ENCODE data around the gene ACTR3.

Gene ACTR3

DNA sequence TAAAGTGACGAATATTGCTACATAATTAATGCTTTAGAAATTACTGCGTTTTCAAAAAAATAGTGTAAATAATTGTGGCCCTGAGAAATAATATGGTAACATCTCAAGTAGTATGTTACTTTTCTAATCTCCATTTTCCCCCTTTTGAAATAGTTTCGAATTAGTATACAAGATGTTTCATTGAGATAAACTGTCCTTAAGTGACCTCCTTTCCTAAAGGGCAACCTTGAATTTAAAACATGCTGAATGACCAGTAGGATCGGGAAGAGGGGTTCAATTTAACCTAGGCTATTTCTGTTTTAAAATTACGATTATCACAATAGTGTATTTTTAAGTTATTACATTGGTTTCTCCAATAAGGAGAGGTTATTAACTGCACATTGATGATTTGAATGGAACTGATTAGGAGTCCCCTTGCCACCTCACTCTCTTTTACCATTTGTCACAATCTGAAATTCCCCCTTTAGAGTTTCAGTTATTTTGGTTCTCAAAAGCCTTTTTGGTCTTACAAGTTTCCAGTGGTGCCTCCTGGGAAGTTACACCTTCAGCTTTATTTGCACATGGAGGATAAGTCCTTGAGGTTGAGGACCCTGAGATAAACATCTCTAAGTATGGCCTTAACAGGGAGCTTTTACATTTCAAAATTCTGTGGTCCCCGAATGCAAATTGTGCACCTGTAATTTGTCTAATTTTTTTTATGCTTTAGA, 2.3 kb downstream of the ACTR3 start:
- Histone ChIP-seq H3K27ac (ENCODE audit: low read length) (no peak overlapping the region), H3K9me3 (ENCODE audit: control insufficient read depth, low read depth, low read length) (no peaks in the 10 kb centered on the region), H3K27me3 (ENCODE audit: control insufficient read depth, insufficient read depth, low read length) (no peaks in the 10 kb centered on the region), H3K4me1 (ENCODE audit: control insufficient read depth, low read depth, low read length) (peaks cover 56% of the 10 kb centered on the region), H3K36me3 (ENCODE audit: control insufficient read depth, low read depth, low read length) (peaks cover 7% of the 10 kb centered on the region), H3K9ac (ENCODE audit: low read length) (no peak overlapping the region), H3K4me3 (ENCODE audit: low read length) (peak overlapping the region; percentile 96)

DNA sequence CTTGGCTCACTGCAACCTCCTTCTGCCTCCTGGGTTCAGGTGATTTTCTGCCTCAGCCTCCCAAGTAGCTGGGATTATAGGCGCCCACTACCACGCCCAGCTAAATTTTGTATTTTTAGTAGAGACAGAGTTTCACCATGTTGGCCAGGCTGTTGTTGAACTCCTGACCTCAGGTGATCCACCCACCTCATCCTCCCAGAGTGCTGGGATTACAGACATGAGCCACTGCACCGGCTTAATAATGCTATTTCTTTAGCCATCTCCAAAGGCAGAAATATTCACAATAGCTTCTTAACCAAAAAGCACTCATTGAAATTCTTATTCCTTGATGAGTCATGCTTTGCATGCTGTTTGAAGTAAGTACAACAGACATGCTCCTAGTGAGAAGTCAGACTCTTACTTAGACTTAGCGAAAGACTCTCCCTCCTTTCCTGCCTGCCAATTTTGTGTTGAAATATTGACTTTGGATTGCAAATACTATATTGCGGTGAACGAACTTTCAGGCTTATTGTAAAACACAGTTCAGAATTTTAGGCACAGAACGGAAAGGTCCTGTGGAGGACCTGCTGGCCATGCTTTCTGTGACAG, 4.4 kb downstream of the ACTR3 start:
- no peaks in the 10 kb centered on the region for H3K27me3 ChIP-seq (ENCODE audit: control insufficient read depth, insufficient read depth, low read length)
- peaks cover 7% of the 10 kb centered on the region for H3K36me3 ChIP-seq (ENCODE audit: control insufficient read depth, low read depth, low read length)
- H3K9ac ChIP-seq (ENCODE audit: low read length) = no peak overlapping the region
- H3K4me3 ChIP-seq (ENCODE audit: low read length) = no peak overlapping the region
- H3K4me1 ChIP-seq (ENCODE audit: control insufficient read depth, low read depth, low read length) = peaks cover 51% of the 10 kb centered on the region
- no peaks in the 10 kb centered on the region for H3K9me3 ChIP-seq (ENCODE audit: control insufficient read depth, low read depth, low read length)
- H3K27ac ChIP-seq (ENCODE audit: low read length) = no peak overlapping the region

- H3K27me3 ChIP-seq (ENCODE audit: control insufficient read depth, insufficient read depth, low read length) = no peaks in the 10 kb centered on the region
- H3K9ac ChIP-seq (ENCODE audit: low read length) = no peak overlapping the region
- peaks cover 7% of the 10 kb centered on the region for H3K36me3 ChIP-seq (ENCODE audit: control insufficient read depth, low read depth, low read length)
- H3K9me3 ChIP-seq (ENCODE audit: control insufficient read depth, low read depth, low read length) = no peaks in the 10 kb centered on the region
- peaks cover 51% of the 10 kb centered on the region for H3K4me1 ChIP-seq (ENCODE audit: control insufficient read depth, low read depth, low read length)
- no peak overlapping the region for H3K27ac ChIP-seq (ENCODE audit: low read length)
- no peak overlapping the region for H3K4me3 ChIP-seq (ENCODE audit: low read length)
Measured at GRCh38 chr2:113895301-113895700, 5.4 kb downstream of the ACTR3 start.

- H3K27ac ChIP-seq (ENCODE audit: low read length) = no peak overlapping the region
- H3K4me3 ChIP-seq (ENCODE audit: low read length) = no peak overlapping the region
- H3K9ac ChIP-seq (ENCODE audit: low read length) = no peak overlapping the region
- H3K27me3 ChIP-seq (ENCODE audit: control insufficient read depth, insufficient read depth, low read length) = no peaks in the 10 kb centered on the region
- H3K36me3 ChIP-seq (ENCODE audit: control insufficient read depth, low read depth, low read length) = peaks cover 7% of the 10 kb centered on the region
- no peaks in the 10 kb centered on the region for H3K9me3 ChIP-seq (ENCODE audit: control insufficient read depth, low read depth, low read length)
- peaks cover 51% of the 10 kb centered on the region for H3K4me1 ChIP-seq (ENCODE audit: control insufficient read depth, low read depth, low read length)
Measured at GRCh38 chr2:113895819-113896563, 6.1 kb downstream of the ACTR3 start.

GRCh38 chr2:113896791-113897190, 6.9 kb downstream of the ACTR3 start:
- H3K4me1 ChIP-seq (ENCODE audit: control insufficient read depth, low read depth, low read length) = peaks cover 48% of the 10 kb centered on the region
- no peaks in the 10 kb centered on the region for H3K27me3 ChIP-seq (ENCODE audit: control insufficient read depth, insufficient read depth, low read length)
- H3K27ac ChIP-seq (ENCODE audit: low read length) = no peak overlapping the region
- H3K9me3 ChIP-seq (ENCODE audit: control insufficient read depth, low read depth, low read length) = no peaks in the 10 kb centered on the region
- H3K36me3 ChIP-seq (ENCODE audit: control insufficient read depth, low read depth, low read length) = peaks cover 7% of the 10 kb centered on the region
- H3K9ac ChIP-seq (ENCODE audit: low read length) = no peak overlapping the region
- no peak overlapping the region for H3K4me3 ChIP-seq (ENCODE audit: low read length)

DNA sequence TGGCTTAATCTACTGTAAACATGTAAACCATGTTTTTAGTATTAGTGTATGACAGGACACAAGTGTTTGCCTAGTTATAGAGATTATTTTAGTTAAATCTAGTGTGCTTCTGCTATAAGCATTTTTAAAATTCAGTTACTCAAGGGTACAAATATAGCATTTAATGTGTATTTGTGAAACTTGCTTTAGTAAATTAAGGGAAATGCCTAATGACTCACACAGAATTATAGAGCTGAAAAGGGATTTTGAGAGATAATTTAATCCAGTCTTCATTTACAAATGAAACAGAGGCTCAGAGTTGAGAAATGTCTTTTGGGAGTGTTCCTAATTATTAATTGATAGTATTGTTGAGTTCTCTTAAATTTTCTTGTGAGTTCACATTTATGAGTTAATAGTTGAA, 8.2 kb downstream of the ACTR3 start:
- no peak overlapping the region for H3K27ac ChIP-seq (ENCODE audit: low read length)
- H3K4me3 ChIP-seq (ENCODE audit: low read length) = no peak overlapping the region
- peaks cover 35% of the 10 kb centered on the region for H3K4me1 ChIP-seq (ENCODE audit: control insufficient read depth, low read depth, low read length)
- no peaks in the 10 kb centered on the region for H3K9me3 ChIP-seq (ENCODE audit: control insufficient read depth, low read depth, low read length)
- no peaks in the 10 kb centered on the region for H3K27me3 ChIP-seq (ENCODE audit: control insufficient read depth, insufficient read depth, low read length)
- H3K9ac ChIP-seq (ENCODE audit: low read length) = no peak overlapping the region
- peaks cover 7% of the 10 kb centered on the region for H3K36me3 ChIP-seq (ENCODE audit: control insufficient read depth, low read depth, low read length)

DNA sequence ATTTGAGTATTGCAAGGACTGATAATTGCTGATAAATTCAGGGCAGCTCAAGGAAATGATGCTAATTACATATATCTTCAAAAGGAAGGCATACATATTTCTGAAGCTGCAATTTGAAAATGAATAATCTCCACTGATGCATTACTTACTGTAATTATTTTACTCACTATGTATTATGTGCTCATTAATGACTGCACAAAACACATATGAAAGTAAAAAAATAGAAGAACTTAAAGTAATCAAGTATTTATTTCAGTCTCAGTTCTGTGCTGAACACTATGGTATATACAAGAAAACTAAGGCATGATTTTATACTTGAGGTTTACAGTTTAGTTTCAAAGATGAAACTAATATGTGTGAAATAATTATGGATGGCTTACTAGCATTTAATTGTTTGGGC, 9.3 kb downstream of the ACTR3 start:
- no peaks in the 10 kb centered on the region for H3K9me3 ChIP-seq (ENCODE audit: control insufficient read depth, low read depth, low read length)
- H3K9ac ChIP-seq (ENCODE audit: low read length) = no peak overlapping the region
- H3K36me3 ChIP-seq (ENCODE audit: control insufficient read depth, low read depth, low read length) = peaks cover 3% of the 10 kb centered on the region
- no peak overlapping the region for H3K27ac ChIP-seq (ENCODE audit: low read length)
- H3K4me3 ChIP-seq (ENCODE audit: low read length) = no peak overlapping the region
- H3K27me3 ChIP-seq (ENCODE audit: control insufficient read depth, insufficient read depth, low read length) = no peaks in the 10 kb centered on the region
- peaks cover 32% of the 10 kb centered on the region for H3K4me1 ChIP-seq (ENCODE audit: control insufficient read depth, low read depth, low read length)

- no peak overlapping the region for H3K27ac ChIP-seq (ENCODE audit: low read length)
- no peaks in the 10 kb centered on the region for H3K9me3 ChIP-seq (ENCODE audit: control insufficient read depth, low read depth, low read length)
- peaks cover 15% of the 10 kb centered on the region for H3K4me1 ChIP-seq (ENCODE audit: control insufficient read depth, low read depth, low read length)
- no peak overlapping the region for H3K4me3 ChIP-seq (ENCODE audit: low read length)
- H3K9ac ChIP-seq (ENCODE audit: low read length) = no peak overlapping the region
- H3K36me3 ChIP-seq (ENCODE audit: control insufficient read depth, low read depth, low read length) = no peaks in the 10 kb centered on the region
- no peaks in the 10 kb centered on the region for H3K27me3 ChIP-seq (ENCODE audit: control insufficient read depth, insufficient read depth, low read length)
Measured at GRCh38 chr2:113901943-113902342, 12.1 kb downstream of the ACTR3 start.

GRCh38 chr2:113905886-113906285, 16.0 kb downstream of the ACTR3 start:
- H3K4me1 ChIP-seq (ENCODE audit: control insufficient read depth, low read depth, low read length) = peaks cover 13% of the 10 kb centered on the region
- H3K9ac ChIP-seq (ENCODE audit: low read length) = no peak overlapping the region
- no peaks in the 10 kb centered on the region for H3K36me3 ChIP-seq (ENCODE audit: control insufficient read depth, low read depth, low read length)
- no peak overlapping the region for H3K27ac ChIP-seq (ENCODE audit: low read length)
- no peaks in the 10 kb centered on the region for H3K27me3 ChIP-seq (ENCODE audit: control insufficient read depth, insufficient read depth, low read length)
- H3K9me3 ChIP-seq (ENCODE audit: control insufficient read depth, low read depth, low read length) = no peaks in the 10 kb centered on the region
- H3K4me3 ChIP-seq (ENCODE audit: low read length) = no peak overlapping the region

DNA sequence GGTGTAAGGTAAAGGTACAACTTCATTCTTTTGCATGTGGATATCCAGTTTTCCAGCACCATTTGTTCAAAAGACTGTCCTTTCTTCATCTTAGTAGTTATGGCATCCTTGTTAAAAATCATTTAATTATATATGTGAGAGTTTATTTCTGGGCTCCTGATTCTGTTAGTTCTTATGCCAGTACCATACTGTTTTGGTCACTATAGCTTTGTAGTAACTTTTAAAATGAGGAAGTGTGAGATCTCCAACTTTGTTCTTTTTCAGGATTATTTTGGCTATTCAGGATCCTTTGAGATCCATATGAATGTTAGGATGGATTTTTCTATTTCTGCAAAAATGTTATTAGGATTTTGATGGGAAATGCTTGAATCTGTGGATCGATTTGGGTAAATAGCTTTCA, 16.8 kb downstream of the ACTR3 start:
- Histone ChIP-seq H3K27me3 (ENCODE audit: control insufficient read depth, insufficient read depth, low read length) (no peaks in the 10 kb centered on the region), H3K27ac (ENCODE audit: low read length) (no peak overlapping the region), H3K4me3 (ENCODE audit: low read length) (no peak overlapping the region), H3K4me1 (ENCODE audit: control insufficient read depth, low read depth, low read length) (peaks cover 13% of the 10 kb centered on the region), H3K36me3 (ENCODE audit: control insufficient read depth, low read depth, low read length) (no peaks in the 10 kb centered on the region), H3K9ac (ENCODE audit: low read length) (no peak overlapping the region), H3K9me3 (ENCODE audit: control insufficient read depth, low read depth, low read length) (no peaks in the 10 kb centered on the region)

DNA sequence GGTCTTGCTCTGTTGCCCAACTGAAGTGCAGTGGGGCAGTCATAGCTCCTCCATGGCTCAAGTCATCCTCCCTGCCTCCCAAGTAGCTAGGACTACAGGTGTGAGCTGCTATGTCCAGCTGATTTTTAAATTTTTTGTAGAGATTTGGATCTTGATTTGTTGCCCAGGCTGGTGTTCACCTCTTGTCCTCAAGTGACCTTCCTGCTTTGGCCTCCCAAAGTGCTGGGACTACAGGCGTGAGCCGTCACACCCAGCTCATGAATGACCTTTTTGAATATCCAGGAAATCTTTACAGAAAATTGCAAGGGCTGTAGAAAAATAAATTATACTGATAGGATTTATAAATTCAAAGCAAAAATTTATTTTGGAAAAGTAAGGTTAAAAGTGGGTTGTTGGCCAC, 17.4 kb downstream of the ACTR3 start:
- Histone ChIP-seq H3K4me3 (ENCODE audit: low read length) (no peak overlapping the region), H3K36me3 (ENCODE audit: control insufficient read depth, low read depth, low read length) (no peaks in the 10 kb centered on the region), H3K4me1 (ENCODE audit: control insufficient read depth, low read depth, low read length) (peaks cover 13% of the 10 kb centered on the region)

More for the DNA sequence above, 17.4 kb downstream of the ACTR3 start:
- Histone ChIP-seq H3K27me3 (ENCODE audit: control insufficient read depth, insufficient read depth, low read length) (no peaks in the 10 kb centered on the region), H3K9ac (ENCODE audit: low read length) (no peak overlapping the region), H3K9me3 (ENCODE audit: control insufficient read depth, low read depth, low read length) (no peaks in the 10 kb centered on the region), H3K27ac (ENCODE audit: low read length) (no peak overlapping the region)
